GM12874 (cell line): ENCODE data around the gene LDLRAD3.

ENCODE experiments used
- CTCF ChIP-seq: IDR thresholded peaks from 2 replicates; pipeline ENCODE4 v1.5.1; 2011; ENCODE audit warnings: low read depth, mild to moderate bottlenecking, control low read depth, low read length, moderate library complexity; ENCODE audit not compliant: insufficient read depth

The LDLRAD3 gene

GRCh38 chr11:35909511-35910265 is 34.2 kb upstream of the LDLRAD3 start:
- TF ChIP-seq CTCF: no peak

GRCh38 chr11:35911013-35911412 is 32.8 kb upstream of the LDLRAD3 start:
- no peak for TF ChIP-seq CTCF

- no peak for TF ChIP-seq CTCF
Observed at GRCh38 chr11:35911616-35912165, 32.2 kb upstream of the LDLRAD3 start.

GRCh38 chr11:35912883-35913624 is 30.8 kb upstream of the LDLRAD3 start:
- TF ChIP-seq CTCF: no peak

- TF ChIP-seq CTCF: no peak
Observed at GRCh38 chr11:35914816-35915215, 29.0 kb upstream of the LDLRAD3 start.

- TF ChIP-seq CTCF: no peak
Observed at GRCh38 chr11:35916270-35916669, 27.6 kb upstream of the LDLRAD3 start.

GRCh38 chr11:35917676-35918075 is 26.2 kb upstream of the LDLRAD3 start:
- TF ChIP-seq CTCF: no peak
